Endothelial cell (in vitro differentiated cells): ENCODE results near the gene ASCC1. TPM values are rescaled to one million over a fixed set of nuclear protein-coding genes. Genes with fewer than 3 reads are reported as not detected.

ENCODE experiments used
- DNase-seq: peaks from one replicate; pipeline ENCODE4 v3.0.0; 2021; ENCODE audit warnings: low spot score
- H3K27ac Mint-ChIP-seq: one replicate; pipeline ENCODE4 v1.8.0; 2021; ENCODE audit warnings: mixed read lengths, inconsistent platforms; ENCODE audit not compliant: unreplicated experiment
- H3K27me3 Mint-ChIP-seq: one replicate; pipeline ENCODE4 v1.8.0; 2021; ENCODE audit warnings: mild to moderate bottlenecking, moderate library complexity, mixed read lengths, inconsistent platforms; ENCODE audit not compliant: unreplicated experiment
- H3K36me3 Mint-ChIP-seq: one replicate; pipeline ENCODE4 v1.8.0; 2021; ENCODE audit warnings: mild to moderate bottlenecking, low read depth, mixed read lengths, inconsistent platforms; ENCODE audit not compliant: unreplicated experiment
- H3K4me1 Mint-ChIP-seq: one replicate; pipeline ENCODE4 v1.8.0; 2021; ENCODE audit warnings: mild to moderate bottlenecking, mixed read lengths, inconsistent platforms; ENCODE audit not compliant: unreplicated experiment
- H3K4me3 Mint-ChIP-seq: one replicate; pipeline ENCODE4 v1.8.0; 2021; ENCODE audit warnings: mild to moderate bottlenecking, mixed read lengths, inconsistent platforms; ENCODE audit not compliant: unreplicated experiment
- H3K9me3 Mint-ChIP-seq: one replicate; pipeline ENCODE4 v1.8.0; 2021; ENCODE audit warnings: mixed read lengths, inconsistent platforms; ENCODE audit not compliant: unreplicated experiment
- total RNA-seq: library from RNA; stranded (reverse); fragmentation: NEBNext Ultra II Directional; extraction: Animal tissue kit (Norgen Biotek cat#: 25700); gene quantifications from one replicate; pipeline ENCODE4 v1.2.1, GENCODE V29; 2021; ENCODE audit not compliant: unreplicated experiment
- TF ChIP-seq, protein P1 (sequence below): fragments of 200-600 bp; sonication (generic); IDR thresholded peaks from one replicate; pipeline ENCODE4 v1.5.0; 2021; ENCODE audit warnings: antibody characterized with exemption; ENCODE audit not compliant: unreplicated experiment

ASCC1 gene
- total RNA-seq, 1 donor from 2014 or later = 32.1 TPM

DNA sequence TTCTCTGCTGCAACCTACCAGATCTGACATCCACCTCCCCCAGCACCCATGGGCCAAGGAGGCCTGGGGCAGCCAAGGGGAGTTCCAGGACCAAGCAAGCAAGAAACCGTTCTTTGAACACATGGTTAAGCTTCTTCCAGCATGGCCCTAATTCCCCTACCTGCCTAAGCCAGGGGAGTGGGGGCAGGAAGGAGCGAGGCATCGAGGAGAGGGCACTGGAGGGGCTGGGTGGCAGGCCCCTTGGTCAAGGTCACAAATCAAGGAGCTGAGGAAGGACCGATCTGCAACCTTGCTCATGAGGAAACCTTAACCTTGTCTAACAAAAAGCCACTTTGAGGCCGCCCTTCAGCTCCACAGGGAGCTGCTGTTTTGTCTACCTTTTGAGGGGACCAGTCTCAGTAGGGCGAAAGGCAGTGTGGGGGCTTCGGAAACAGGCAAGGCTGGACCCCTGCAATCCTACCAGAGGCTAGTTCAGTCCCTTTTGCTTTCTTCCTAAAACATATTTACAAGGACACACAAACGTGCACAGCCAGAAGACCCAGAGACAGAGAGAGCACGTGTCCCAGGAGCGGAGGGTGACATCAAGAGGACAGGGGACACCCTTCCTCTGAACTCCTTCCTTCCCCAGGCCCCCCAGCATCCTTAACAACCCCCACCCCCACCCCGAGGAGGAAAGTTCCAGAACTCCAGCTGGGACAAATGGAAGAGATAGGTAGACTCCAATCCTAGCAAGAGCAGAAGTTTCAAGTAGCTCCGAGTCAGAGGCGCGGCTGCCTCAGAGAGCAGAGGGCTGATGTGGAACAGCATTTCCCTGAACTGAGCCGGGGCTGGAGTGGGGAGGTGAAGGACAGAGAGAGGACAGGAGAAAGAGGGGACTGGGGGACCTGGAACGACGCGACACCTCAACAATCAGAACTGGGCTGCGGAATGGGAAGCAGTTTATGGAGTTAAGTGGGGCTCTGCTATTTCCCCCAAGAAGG, 155.9 kb downstream of the ASCC1 start:
- Mint-ChIP-seq H3K4me3 (no peak overlapping the region), H3K4me1 (no peaks in the 10 kb centered on the region), H3K27ac (no peak overlapping the region), H3K36me3 (no peaks in the 10 kb centered on the region), H3K27me3 (peaks cover 5% of the 10 kb centered on the region), H3K9me3 (no peaks in the 10 kb centered on the region)
- TF ChIP-seq, protein P1, sequence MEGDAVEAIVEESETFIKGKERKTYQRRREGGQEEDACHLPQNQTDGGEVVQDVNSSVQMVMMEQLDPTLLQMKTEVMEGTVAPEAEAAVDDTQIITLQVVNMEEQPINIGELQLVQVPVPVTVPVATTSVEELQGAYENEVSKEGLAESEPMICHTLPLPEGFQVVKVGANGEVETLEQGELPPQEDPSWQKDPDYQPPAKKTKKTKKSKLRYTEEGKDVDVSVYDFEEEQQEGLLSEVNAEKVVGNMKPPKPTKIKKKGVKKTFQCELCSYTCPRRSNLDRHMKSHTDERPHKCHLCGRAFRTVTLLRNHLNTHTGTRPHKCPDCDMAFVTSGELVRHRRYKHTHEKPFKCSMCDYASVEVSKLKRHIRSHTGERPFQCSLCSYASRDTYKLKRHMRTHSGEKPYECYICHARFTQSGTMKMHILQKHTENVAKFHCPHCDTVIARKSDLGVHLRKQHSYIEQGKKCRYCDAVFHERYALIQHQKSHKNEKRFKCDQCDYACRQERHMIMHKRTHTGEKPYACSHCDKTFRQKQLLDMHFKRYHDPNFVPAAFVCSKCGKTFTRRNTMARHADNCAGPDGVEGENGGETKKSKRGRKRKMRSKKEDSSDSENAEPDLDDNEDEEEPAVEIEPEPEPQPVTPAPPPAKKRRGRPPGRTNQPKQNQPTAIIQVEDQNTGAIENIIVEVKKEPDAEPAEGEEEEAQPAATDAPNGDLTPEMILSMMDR = no peak
- no peak for DNase-seq

DNA sequence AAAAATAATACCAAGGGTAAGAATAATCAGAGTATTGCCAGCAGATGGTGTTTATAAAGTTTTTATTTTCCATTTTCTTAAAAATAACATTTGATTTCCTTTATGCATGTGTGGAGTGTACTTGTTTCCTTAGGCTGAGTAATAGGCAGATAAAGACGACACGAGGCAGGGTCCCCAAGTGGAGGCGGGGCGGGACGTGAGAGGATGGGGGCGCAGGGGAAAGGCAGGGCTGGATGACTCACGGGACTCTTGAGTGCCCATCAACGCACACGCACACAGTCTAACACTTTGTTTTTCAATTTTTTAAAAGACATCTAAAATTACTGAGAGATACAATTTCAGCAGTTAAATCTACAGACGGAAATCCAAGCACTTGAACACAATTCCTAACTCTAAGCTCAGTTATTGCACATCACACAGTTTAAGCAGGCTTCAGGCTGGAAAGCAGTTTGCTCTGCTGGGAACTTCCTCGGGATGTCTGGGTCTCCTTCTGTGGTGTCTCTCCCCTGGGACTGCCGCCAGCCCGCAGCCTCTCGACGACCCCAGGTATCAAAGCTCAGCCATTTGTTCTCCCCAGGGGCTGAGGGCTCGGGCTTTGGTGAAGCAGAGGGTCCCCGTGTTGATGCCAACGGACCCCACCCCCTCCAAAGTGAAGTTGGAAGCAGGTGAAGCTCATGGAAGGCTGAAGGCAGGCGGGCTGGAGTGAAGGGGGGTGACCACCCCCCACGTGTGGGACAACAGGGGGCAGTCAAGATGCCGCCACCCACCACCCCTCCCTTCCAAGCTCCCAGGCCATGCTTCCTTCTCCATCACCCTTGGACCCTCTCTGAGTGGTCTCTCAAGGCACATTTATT, 156.9 kb downstream of the ASCC1 start:
- no peak for DNase-seq
- peaks cover 5% of the 10 kb centered on the region for H3K27me3 Mint-ChIP-seq
- H3K36me3 Mint-ChIP-seq = no peaks in the 10 kb centered on the region
- TF ChIP-seq, protein P1 = no peak
- H3K27ac Mint-ChIP-seq = no peak overlapping the region
- no peaks in the 10 kb centered on the region for H3K9me3 Mint-ChIP-seq
- no peak overlapping the region for H3K4me3 Mint-ChIP-seq
- no peaks in the 10 kb centered on the region for H3K4me1 Mint-ChIP-seq

DNA sequence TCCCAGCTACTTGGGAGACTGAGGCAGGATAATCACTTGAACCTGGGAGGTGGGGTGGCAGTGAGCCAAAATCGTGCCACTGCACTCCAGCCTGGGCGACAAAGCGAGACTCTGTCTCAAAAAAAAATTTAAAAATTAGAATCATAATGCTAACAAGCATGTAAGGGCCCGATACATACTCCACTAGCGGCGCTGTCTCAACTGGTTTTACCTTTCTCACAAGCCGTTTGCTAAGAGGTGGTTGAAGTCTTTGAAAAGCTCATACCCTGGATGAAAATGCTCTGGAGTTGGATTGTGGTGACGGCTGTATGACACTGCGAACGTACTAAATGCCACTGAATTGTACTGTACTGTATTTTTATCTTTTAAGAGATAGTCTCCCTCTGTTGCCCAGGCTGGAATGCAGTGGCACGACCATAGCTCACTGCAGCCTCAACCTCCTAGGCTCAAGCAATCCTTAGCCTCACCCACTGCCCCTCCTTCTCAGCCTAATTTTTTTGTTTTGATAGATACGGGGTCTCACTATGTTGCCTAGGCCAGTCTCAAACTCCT, 157.7 kb downstream of the ASCC1 start:
- Mint-ChIP-seq H3K27me3 (peaks cover 3% of the 10 kb centered on the region), H3K4me3 (no peak overlapping the region), H3K36me3 (no peaks in the 10 kb centered on the region), H3K4me1 (no peaks in the 10 kb centered on the region), H3K9me3 (no peaks in the 10 kb centered on the region), H3K27ac (no peak overlapping the region)
- TF ChIP-seq, protein P1 = no peak
- no peak for DNase-seq

DNA sequence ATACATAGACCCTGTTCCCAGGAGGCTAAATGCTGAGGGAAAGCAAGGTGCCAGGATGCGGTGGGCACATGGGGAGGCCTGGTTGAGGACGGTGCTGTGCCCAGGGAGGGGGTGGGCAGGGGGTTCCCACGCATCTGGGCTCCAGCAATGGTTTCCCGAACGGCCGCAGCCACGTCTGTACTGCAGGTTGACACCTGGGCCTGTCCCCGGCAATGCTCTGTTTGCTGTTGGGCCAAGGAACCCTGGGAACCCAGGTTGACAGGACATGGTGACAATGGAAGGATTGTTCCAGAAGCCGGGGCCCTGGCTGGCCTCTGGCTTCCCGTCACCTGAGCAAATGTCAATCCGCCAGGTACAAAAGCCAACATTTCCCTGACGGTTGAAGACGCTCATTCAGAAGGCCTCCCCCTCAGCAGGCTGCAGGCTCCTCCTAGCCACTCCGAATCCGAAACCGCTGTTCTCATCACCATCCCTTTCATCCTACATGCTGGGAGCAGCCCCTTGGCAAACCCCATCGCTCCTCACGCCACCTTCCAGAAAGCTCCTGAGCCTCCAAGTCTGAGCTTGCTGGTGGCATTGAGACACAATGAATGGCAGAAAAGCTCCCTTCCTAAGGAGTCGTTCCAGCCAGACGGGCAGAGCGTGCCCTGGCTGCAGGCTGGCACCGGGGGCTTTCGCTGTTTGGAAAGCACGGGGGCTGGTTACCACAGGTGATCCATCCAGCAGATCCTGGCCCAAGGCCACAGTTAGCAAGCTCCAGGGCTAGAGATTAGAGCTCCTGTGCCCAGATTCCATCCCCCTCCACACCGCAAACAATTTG, 158.9 kb downstream of the ASCC1 start:
- Mint-ChIP-seq H3K9me3 (no peaks in the 10 kb centered on the region), H3K27me3 (peaks cover 1% of the 10 kb centered on the region), H3K4me1 (no peaks in the 10 kb centered on the region), H3K27ac (no peak overlapping the region), H3K4me3 (no peak overlapping the region), H3K36me3 (no peaks in the 10 kb centered on the region)
- TF ChIP-seq, protein P1 = no peak
- DNase-seq = no peak
